NCI-H345 treated with DMSO at 0.1 percent for 48 hours (cell line): Measurements from ENCODE around the gene EIF5.
"Not testable (repeated sequence)": the region's sequence is repeated elsewhere in the genome, so short reads cannot be mapped to it uniquely, and the experiment has no call there.

ENCODE experiments used
- DNase-seq: peaks from one replicate; lab custom pipeline; 2025; ENCODE audit not compliant: unreplicated experiment; lab: John Stamatoyannopoulos, UW

Gene EIF5

DNA sequence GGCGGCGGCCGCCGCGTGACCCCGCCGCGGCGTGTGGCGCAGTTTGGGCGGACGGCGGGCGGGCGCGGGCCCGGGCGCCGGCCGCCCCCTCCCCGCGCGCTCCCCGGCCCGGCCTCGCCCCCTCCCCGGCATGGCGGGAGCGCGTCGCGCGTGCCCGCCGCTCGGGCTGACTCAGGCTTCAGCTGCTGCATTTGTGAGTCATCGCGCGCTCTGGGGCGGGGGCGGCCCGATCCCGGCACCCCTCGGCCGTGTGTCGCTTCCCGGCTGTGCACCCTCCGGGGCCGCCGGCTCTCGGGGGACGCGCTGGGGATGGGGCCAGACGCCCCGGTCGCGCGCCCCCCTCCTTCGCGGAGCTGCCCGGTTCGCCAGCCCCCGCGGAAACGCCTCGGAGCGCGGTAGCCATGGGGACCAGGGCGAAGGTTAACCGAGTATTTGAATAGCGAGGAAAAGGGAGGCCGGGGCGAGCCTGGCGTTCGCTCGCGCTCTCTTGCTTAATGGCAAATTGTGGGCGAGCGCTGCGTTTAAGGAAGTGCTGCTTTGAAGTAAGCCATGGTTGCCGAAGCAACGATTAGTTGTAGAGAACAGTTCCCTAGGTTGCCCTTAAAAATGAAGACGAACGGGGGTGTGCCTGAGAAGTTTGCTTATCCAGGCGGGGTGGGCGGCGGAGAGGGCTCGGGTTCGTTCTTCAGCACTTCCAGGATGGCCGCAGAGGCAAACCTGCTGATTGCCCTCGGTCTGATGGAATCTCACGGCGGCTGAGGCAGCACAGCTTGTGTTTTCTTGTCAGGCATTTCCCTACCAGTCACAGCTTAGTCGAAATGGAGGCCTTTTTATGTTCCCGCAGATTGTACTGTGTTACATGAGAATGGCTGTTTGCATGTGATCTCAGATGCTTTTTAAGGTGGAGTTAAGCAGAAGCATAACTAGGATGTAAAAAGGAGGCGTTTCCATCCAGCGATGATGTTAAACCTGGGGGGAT, 896 bp downstream of the EIF5 start:
- no peak for DNase-seq

DNA sequence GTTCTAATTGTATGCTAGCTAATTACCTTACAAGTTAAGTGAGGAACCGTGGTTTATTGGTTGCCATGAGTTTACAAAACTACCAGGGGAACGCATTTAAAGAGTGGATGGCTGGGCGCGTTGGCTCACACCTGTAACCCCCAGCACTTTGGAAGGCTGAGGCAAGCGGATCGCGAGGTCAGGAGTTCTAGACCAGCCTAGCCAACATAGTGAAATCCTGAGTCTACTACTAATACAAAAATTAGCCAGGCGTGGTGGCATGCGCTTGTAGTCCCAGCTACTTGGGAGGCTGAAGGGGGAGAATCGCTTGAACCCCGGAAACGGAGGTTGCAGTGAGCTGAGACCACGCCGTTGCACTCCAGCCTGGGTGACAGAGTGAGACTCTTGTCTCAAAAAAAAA, 2.2 kb downstream of the EIF5 start:
- DNase-seq, result no peak

DNA sequence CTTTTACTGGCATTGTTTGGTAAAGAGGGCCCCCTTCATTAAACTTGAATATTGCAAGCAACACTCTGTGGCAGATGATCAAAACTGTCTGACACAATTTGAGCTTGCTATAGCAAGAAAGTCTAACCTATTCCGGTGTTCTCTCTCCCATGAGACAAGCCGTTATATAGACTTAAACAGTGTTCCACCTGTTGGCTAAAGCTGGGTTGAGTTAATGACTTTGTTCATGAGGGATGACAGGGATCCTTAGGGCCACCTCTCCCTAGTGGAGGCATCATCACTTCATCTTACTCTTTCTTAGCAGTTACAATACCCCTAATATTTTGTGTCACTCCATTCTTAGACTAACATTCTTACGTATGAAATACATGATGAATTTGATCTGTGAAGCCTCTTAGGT, 3.8 kb downstream of the EIF5 start:
- no peak for DNase-seq

DNA sequence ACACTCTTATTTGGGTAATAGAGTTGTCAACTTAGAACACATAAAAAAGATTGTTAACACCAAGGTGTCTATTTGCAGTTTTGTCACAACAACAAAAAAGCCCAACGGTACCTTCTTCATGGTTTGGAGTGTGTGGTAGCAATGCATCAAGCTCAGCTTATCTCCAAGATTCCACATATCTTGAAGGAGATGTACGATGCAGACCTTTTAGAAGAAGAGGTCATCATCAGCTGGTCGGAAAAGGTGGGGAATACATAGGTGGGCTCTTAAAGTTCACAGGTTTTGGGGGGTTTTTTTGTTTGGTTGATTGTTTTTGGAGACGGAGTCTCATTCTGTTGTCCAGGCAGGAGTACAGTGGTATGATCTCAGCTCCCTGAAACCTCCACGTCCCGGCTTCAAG, 5.5 kb downstream of the EIF5 start:
- DNase-seq, result no peak

DNA sequence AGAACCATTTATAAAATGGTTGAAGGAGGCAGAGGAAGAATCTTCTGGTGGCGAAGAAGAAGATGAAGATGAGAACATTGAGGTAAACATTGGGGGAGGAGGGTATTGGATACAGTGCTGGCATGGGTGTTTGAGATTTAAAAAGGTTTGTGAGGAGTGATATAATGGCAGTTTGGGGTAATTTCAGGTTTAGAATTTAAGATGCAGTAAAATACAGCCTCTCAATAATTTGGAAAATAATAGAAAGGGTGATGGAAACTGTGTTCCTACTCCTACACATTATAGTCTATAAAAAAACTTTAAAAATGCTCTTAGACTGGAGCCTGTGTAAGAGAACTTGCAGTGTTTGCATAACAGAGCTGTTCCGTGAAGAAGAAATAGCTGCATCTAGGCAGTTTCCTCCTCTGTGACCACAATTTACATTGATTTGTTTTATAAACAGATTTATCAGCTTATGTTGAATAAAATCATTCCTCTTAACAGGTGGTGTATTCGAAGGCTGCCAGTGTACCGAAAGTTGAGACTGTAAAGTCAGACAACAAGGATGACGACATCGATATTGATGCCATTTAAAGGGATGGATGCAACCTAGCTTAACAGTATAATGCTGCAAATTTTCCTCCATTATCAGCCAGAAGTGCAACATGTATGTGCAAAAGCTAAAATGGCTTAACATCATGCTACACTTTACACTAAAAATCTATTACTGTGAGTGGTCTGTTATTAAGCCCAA, 6.6 kb downstream of the EIF5 start:
- DNase-seq, result no peak

DNA sequence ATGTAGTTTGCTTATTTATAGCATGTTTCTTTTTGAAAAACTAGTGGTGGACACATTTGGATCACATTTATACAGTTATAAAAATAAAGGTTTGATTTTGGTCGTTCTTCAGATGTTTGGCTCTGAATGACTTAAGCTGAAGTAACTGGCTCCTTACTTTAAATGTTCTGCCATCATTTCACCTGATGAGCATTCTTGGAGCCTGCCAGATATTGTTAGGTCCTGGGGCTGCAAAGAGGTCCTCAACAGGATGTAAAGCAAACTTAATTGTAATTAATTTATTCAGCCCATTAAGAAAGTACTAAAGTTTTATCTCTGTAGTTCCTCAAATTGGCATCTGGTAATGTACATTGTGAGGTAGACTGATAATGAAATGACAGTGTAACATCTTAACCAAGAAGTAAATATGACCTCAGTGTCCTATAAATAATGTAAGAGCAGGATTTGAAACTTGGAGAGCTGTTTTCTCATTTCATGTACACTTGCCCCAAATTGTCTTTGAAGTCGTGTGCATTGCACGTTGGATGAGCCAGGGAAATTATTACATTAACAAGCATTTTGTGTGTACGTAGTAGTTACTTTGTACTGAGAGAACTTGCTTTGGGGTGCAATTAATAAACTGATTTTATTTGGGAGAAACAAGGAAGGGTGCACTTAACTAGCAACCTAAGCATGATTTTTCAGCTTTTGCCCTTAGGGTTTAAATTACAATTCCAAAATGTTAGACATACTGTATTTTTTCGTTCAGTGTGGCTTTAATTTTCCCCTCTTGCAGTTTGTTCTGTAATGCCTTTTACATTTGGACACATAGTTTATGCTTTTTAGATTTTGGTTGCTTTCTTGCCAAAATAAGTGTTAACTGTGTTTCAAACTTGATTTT, 7.5 kb downstream of the EIF5 start:
- no peak for DNase-seq

DNA sequence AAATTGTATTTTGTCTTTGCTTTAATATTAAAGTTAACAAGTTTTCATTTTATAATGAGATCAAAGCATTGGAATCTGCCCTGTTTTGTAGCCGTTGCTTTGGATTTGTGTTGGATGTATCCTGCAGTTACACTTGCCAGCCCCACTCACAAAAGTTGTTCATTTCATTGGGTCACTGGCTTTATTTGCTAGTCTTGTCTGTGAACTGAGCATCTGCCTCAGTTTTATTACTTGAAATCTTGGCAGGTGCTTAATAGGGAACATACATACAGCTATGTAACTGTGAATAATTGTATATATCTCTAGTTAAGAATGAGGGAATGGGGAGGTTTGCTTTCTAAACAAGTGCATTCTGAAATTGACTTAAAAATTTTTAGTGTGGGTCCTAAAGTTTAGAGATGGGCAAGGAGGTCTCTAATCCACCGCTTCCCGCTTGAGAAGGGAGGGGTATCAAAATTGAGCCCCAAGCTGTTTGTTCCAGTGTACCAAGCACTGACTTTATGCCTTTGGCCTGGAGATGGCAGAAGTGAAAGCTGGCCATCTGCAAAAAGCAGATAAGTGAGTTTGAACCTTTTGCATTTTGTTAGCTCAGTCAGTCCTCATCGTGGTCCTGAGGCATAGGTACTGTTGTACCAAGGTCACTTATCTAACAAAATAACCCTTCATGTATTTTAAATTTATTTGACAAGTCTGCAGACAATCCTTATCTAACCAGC, 9.3 kb downstream of the EIF5 start:
- DNase-seq, result no peak

DNA sequence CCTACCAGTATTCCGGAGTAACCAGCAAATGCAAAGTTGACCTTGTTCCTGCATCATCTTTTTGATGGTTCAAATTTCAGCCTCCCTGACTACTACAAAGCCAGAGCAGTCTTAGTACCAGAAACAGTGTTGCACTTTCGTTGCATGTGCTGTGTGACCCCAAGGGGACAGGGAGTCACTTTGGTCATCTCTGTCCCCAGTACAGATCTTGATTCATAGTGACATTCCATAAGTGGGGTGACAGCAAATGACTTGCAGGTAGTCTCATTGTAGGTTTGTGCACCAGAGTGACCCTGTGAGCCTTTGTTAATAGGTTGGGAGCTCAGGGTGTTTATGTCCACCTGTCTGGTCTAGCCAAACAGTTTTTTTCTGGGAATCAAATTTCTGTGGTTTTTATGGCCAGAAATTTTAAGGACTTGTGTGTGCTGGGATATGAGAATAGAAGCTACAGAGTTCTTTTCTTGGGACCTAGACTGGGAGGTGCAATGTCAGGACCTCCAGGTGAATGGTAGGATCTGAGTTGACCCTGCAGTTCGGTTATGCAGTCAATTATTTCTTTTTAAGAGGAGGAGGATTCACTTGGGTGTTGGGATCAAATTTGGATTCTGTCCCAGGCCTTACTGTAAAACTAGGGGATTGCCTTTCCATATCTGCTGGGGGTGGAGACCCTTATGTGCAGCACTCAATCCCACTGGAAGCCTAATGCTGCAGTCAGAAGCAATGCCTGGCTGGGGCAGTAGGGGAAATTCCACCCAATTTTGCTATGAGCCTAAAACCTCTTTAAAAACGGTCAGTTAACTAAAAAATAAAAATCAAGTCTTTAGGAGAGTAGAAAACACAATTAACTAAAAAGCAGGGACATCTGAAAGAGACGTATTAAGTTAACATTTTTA, 10.1 kb downstream of the EIF5 start:
- DNase-seq, result no peak

DNA sequence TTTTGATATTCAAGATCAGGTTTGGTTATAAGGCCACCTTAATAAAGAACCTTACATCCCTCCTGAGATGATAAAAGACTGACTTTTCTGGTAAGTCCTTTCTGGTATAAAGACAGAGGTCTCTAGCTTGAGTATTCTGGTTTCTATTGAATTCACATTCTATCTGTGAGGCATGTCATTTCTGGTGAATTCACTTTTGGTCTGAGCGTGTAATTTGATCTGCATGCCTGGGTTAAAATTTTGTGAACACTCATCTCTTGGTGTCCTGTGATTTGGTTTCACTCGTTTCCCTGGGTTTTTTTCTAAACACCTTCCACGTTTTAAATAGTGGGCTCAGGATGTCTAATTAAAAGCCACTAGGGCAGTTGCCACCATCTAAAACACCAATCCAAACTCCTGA, 12.2 kb downstream of the EIF5 start:
- DNase-seq, result no peak

DNA sequence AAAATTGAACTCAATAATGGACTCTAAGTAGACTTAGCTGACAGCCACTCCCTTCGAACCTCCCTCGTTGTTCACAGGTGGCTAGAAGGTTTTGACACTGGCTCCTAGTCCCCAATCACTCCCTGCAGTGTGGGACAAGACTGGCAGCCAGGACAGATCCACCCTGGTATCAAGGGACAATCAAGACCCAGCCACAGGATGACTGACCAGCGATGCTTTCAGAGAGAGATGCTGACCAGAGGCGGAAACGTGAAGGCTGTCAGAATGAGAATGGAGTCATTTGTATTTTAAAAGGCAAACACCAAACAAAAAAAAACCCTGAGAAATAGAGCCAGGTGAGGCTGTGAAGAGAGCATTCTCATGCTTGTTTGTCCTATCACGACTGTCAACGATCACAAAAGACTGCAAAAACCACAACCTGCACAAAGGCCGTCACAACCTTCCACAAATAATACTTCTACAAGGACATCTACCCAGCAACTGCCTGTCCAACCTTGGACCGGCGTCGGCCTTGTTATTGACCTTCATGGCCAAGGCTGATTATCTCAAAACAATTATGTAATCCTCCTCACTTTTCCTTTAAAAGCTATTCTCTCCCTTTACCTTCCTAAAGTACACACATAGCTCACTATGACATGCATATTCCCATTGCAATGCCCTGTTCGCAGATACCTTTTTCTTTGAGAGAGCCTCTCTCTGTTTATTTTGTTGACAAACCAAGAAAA, 13.2 kb downstream of the EIF5 start:
- no peak for DNase-seq

DNA sequence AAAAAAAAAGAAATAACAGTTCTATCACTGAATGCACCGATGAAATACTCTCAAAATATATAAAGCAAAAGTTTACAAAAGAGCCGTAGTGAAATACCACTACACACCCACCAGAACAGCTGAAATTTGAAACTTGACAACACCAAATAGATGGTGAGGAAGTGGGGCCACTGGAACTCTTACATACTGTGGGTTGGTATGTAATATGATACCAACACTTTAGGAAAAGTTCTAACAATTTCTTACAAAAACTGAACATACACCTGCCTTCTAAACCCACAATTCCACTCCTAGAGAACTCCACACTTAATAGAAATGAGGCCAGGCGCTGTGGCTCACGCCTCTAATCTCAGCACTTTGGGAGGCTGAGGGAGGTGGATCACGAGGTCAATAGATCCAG, 14.1 kb downstream of the EIF5 start:
- no peak for DNase-seq

DNA sequence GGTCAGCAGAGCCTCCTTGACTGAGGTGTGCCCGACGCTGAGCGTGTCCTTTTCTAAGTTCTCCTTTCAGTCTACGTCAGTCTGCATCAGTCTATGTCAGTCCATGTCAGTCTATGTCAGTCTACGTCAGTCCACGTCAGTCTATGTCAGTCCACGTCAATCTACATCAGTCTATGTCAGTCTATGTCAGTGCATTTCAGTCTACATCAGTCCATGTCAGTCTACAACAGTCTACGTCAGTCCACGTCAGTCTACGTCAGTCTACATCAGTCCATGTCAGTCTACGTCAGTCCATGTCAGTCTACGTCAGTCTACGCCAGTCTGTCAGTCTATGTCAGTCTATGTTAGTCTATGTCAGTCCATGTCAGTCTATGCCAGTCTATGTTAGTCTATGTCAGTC, 15.9 kb downstream of the EIF5 start:
- DNase-seq, result no peak

DNA sequence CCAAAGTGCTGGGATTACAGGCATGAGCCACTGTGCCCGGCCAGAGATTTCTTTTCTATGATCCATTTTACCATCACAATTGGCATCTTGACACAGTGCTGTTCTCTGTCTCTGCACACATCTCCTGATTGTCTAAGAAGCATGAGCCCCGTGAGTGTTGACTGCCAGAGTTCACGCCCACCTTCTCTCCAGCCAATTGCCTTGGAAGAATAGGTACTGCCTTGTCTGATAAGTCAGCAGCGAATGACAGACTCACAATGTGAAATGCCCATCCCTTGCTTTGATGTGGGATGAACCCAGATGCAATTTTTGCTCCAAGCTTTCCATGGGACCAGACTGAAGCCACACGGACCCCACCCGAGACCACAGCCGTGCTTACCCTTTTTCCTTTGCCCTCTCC, 19.3 kb downstream of the EIF5 start:
- DNase-seq, result no peak

DNA sequence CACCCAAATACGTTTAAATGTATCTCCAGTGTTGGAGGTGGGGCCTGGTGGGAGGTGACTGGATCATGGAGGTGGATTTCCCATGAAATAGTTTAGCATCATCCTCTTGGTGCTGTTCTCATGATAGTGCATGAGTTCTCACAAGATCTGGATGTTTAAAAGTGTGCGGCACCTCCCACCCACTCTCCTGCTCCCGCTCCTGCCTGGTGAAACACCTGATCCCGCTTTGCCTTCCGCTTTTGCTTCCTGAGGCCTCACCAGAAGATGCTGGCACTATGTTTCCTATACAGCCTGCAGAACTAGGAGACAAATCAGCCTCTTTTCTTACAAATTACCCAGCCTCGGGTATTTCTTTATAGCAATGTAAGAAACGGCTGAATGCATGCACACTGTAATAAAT, 20.1 kb downstream of the EIF5 start:
- no peak for DNase-seq

DNA sequence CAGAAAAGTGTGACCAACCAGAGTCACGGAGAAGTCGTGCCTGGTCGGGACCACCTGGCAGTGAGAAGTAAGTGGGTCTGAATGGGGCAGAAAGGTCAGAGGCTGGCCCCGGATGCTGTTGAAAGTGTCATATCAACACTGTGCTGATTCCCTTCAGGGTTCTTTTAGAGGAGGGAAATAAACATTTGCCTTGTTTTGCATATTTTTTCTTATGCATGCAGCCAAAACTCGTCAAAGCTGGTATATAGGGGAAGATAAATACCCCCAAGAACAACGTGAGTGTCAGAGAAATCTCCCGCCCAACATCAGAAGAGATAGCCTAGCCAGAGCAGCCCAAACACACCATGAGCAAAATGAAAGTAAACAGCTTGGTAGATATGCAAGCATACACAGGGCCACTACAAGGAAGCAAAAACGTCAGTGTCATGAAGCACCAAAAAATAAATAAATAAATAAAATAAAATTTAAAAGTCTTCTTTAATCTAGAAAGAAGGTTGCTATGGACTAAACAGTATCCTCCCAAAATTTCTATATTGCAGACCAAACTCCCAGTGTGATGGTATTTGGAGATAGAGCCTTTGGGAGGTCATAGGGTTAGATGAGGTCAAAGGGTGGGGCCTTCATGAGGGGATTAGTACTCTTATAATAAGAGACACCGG, 22.1 kb downstream of the EIF5 start:
- no peak for DNase-seq

DNA sequence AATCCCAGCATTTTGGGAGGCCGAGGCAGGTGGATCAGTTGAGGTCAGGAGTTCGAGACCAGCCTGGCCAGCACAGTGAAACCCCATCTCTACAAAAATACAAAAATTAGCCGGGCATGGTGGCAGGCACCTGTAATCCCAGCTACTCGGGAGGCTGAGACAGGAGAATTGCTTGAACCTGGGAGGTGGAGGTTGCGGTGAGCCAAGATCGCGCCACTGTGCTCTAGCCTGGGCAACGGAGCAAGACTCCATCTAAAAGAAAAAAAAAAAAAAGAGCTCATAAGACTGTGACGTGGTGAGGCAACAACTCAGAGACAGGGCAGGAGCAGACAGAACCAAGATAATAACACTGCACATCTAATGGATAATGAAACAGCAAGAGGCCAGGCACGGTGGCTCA, 23.5 kb downstream of the EIF5 start:
- not testable (repeated sequence) for DNase-seq

DNA sequence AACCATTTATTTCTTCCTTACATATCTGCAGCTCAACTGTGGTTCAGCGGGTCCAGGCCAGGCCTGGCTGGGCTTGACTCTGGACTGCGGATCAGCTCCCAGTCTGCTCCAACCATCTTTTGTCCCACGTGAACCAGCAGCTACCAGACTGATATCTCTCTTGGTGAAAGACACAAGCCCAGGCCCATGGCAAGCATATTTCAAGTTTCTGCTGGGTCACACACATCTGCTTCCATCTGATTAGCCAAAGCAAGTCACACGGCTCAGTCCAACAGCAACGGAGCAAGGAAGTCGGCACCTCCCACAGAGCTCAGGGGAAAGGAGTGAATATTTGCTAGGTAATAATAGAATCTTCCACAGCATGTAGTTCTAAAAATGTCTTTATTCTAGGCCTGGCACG, 26.5 kb downstream of the EIF5 start:
- no peak for DNase-seq

DNA sequence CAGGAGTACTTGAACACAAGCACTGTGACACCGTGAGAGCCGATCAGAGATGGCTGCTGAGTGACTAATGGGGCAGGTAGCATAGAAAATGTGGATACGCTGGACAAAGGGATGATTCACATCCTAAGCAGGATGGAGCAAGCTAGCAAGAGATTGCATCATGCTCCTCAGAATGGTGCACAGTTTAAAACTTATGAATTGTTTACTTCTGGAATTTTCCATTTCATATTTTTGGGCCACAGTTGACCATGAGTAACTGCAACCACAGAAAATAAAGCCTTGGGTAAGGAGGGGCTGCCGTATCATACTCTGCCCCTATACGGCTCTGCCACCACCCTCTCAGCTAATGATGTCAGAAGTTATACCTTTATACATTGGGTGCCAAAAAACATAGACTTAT, 27.8 kb downstream of the EIF5 start:
- no peak for DNase-seq

DNA sequence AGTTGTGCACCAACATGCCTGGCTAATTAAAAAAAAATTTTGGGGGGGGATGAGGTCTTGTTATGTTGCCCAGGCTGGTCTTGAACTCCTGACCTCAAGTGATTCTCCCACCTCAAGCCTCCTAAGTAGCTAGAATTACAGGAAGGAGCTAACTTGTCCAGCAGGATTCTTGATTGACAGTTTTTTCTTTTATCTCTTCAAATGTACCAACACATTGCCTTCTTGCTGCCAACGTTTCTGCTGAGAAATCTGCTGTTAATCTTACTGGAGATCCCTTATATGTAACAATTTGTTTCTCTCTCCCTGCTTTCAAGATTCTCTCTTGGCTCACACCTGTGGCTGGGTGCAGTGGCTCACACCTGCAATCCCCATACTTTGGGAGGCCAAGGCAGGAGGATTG, 28.7 kb downstream of the EIF5 start:
- no peak for DNase-seq
